Measurements from ENCODE around the gene MZT2B. TPM values are rescaled to one million over a fixed set of nuclear protein-coding genes. Genes with fewer than 3 reads are reported as not detected.
"Not testable (repeated sequence)": the region's sequence is repeated elsewhere in the genome, so short reads cannot be mapped to it uniquely, and the experiment has no call there.

Gene MZT2B
- total and polyA plus RNA-seq, 4 experiments from 2014 or later, result 184 to 207 (median 202) TPM

DNA sequence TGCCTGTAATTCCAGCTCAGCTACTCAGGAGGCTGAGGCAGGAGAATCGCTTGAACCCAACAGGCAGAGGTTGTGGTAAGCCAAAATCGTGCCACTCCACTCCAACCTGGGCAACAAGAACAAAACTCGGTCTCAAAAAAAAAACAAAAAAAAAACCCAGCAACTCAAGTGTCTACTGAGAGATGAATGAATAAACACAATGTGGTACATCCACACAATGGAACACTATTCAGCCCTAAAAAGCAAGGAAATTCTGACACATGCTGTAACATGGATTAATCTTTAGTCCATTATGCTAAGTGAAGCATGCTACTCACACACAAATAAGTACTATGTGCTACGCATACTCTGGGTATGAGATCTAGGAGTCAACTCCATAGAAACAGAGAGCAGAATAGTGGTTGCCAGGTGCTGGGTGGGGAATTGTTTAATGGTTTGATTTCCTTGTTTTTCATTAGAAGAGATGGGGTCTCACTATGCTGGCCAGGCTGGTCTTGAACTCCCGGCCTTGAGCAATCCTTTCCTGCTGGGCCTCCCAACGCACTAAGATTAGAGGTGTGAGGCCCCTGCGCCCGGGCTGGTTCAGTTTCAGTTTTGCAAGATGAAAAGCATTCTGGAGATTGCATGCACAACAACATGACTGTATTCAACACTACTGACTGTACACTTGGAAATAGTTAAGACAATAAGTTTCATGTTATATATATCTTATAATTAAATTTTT is 16.6 kb upstream of the MZT2B start:
- H3K4me1 ChIP-seq (ENCODE audit: insufficient read depth, low read length), result no peaks in the 10 kb centered on the region
- peaks cover 39% of the 10 kb centered on the region for H3K36me3 ChIP-seq (ENCODE audit: insufficient read depth, low read length)
- Mint-ChIP-seq H3K36me3 (peaks cover 42 to 61% of the 10 kb centered on the region in 2 donors), H3K9me3 (no peaks in the 10 kb centered on the region), H3K4me1 (no peaks in the 10 kb centered on the region), H3K27ac (peak overlapping the region in 1 of 7 donors; percentile 29), H3K4me3 (no peak overlapping the region), H3K27me3 (no peaks in the 10 kb centered on the region)
- H3K4me3 ChIP-seq (ENCODE audit: low read length in 2 of 2), result no peak overlapping the region
- DNase-seq, result no peak
- POLR2A ChIA-PET (ENCODE audit: partially characterized antibody), result no interaction called here
- intact Hi-C loops (cut with micrococcal nuclease), result no loop called here
- no peaks in the 10 kb centered on the region for H3K27me3 ChIP-seq (ENCODE audit: insufficient read depth, low read length)
- H3K9me3 ChIP-seq (ENCODE audit: control insufficient read depth in 1 of 2, low read length in 2 of 2), result no peaks in the 10 kb centered on the region
- CTCF ChIA-PET (ENCODE audit: partially characterized antibody), result no interaction called here
- H3K27ac ChIP-seq (ENCODE audit: low read depth, low read length), result no peak overlapping the region

- H3K27me3 ChIP-seq (ENCODE audit: insufficient read depth, low read length); intact Hi-C loops (cut with micrococcal nuclease); H3K4me3 ChIP-seq (ENCODE audit: low read length in 2 of 2); H3K4me1 ChIP-seq (ENCODE audit: insufficient read depth, low read length); H3K9me3 Mint-ChIP-seq; DNase-seq; H3K4me1 Mint-ChIP-seq; POLR2A ChIA-PET (ENCODE audit: partially characterized antibody); CTCF ChIA-PET (ENCODE audit: partially characterized antibody); H3K4me3 Mint-ChIP-seq; H3K9me3 ChIP-seq (ENCODE audit: control insufficient read depth in 1 of 2, low read length in 2 of 2); H3K27ac ChIP-seq (ENCODE audit: low read depth, low read length); H3K27ac Mint-ChIP-seq; H3K27me3 Mint-ChIP-seq: not testable (repeated sequence)
- peaks cover 46 to 59% of the 10 kb centered on the region in 2 donors for H3K36me3 Mint-ChIP-seq
- peaks cover 39% of the 10 kb centered on the region for H3K36me3 ChIP-seq (ENCODE audit: insufficient read depth, low read length)
Measured at GRCh38 chr2:130166611-130167010, 15.5 kb upstream of the MZT2B start.

GRCh38 chr2:130169163-130169562 is 12.9 kb upstream of the MZT2B start:
- peaks cover 39% of the 10 kb centered on the region for H3K36me3 ChIP-seq (ENCODE audit: insufficient read depth, low read length)
- H3K4me1 Mint-ChIP-seq; H3K4me3 ChIP-seq (ENCODE audit: low read length in 2 of 2); H3K27ac ChIP-seq (ENCODE audit: low read depth, low read length); H3K27ac Mint-ChIP-seq; H3K9me3 Mint-ChIP-seq; H3K9me3 ChIP-seq (ENCODE audit: control insufficient read depth in 1 of 2, low read length in 2 of 2); intact Hi-C loops (cut with micrococcal nuclease); POLR2A ChIA-PET (ENCODE audit: partially characterized antibody); CTCF ChIA-PET (ENCODE audit: partially characterized antibody); H3K27me3 Mint-ChIP-seq; DNase-seq; H3K27me3 ChIP-seq (ENCODE audit: insufficient read depth, low read length); H3K4me1 ChIP-seq (ENCODE audit: insufficient read depth, low read length); H3K4me3 Mint-ChIP-seq: not testable (repeated sequence)
- peaks cover 46 to 63% of the 10 kb centered on the region in 2 donors for H3K36me3 Mint-ChIP-seq

GRCh38 chr2:130169896-130170295 is 12.2 kb upstream of the MZT2B start:
- POLR2A ChIA-PET (ENCODE audit: partially characterized antibody), result interaction anchor here (1.1 kb wide), 1 partner anchor 11 kb away, joined by 3 read pairs; no protein-coding TSS in a partner anchor
- Mint-ChIP-seq H3K4me3 (no peak overlapping the region), H3K9me3 (no peaks in the 10 kb centered on the region), H3K4me1 (no peaks in the 10 kb centered on the region), H3K27ac (no peak overlapping the region), H3K36me3 (peaks cover 42 to 64% of the 10 kb centered on the region in 2 donors), H3K27me3 (no peaks in the 10 kb centered on the region)
- H3K36me3 ChIP-seq (ENCODE audit: insufficient read depth, low read length), result peaks cover 39% of the 10 kb centered on the region
- DNase-seq, result no peak
- no peaks in the 10 kb centered on the region for H3K27me3 ChIP-seq (ENCODE audit: insufficient read depth, low read length)
- no peaks in the 10 kb centered on the region for H3K9me3 ChIP-seq (ENCODE audit: control insufficient read depth in 1 of 2, low read length in 2 of 2)
- CTCF ChIA-PET (ENCODE audit: partially characterized antibody), result no interaction called here
- intact Hi-C loops (cut with micrococcal nuclease), result no loop called here
- H3K4me3 ChIP-seq (ENCODE audit: low read length in 2 of 2), result no peak overlapping the region
- no peak overlapping the region for H3K27ac ChIP-seq (ENCODE audit: low read depth, low read length)
- no peaks in the 10 kb centered on the region for H3K4me1 ChIP-seq (ENCODE audit: insufficient read depth, low read length)

- H3K9me3 ChIP-seq (ENCODE audit: control insufficient read depth in 1 of 2, low read length in 2 of 2); POLR2A ChIA-PET (ENCODE audit: partially characterized antibody); H3K9me3 Mint-ChIP-seq; H3K4me1 ChIP-seq (ENCODE audit: insufficient read depth, low read length); H3K27ac ChIP-seq (ENCODE audit: low read depth, low read length); H3K27ac Mint-ChIP-seq; intact Hi-C loops (cut with micrococcal nuclease); DNase-seq; CTCF ChIA-PET (ENCODE audit: partially characterized antibody); H3K27me3 Mint-ChIP-seq; H3K27me3 ChIP-seq (ENCODE audit: insufficient read depth, low read length); H3K4me3 ChIP-seq (ENCODE audit: low read length in 2 of 2): not testable (repeated sequence)
- peaks cover 29 to 51% of the 10 kb centered on the region in 2 donors for H3K36me3 Mint-ChIP-seq
- H3K4me1 Mint-ChIP-seq, result peaks cover 5 to 11% (median 10%) of the 10 kb centered on the region in 4 donors
- peak overlapping the region in 1 of 8 donors; percentile 15 for H3K4me3 Mint-ChIP-seq
- H3K36me3 ChIP-seq (ENCODE audit: insufficient read depth, low read length), result peaks cover 20% of the 10 kb centered on the region
Measured at GRCh38 chr2:130174866-130175265, 7.2 kb upstream of the MZT2B start.

DNA sequence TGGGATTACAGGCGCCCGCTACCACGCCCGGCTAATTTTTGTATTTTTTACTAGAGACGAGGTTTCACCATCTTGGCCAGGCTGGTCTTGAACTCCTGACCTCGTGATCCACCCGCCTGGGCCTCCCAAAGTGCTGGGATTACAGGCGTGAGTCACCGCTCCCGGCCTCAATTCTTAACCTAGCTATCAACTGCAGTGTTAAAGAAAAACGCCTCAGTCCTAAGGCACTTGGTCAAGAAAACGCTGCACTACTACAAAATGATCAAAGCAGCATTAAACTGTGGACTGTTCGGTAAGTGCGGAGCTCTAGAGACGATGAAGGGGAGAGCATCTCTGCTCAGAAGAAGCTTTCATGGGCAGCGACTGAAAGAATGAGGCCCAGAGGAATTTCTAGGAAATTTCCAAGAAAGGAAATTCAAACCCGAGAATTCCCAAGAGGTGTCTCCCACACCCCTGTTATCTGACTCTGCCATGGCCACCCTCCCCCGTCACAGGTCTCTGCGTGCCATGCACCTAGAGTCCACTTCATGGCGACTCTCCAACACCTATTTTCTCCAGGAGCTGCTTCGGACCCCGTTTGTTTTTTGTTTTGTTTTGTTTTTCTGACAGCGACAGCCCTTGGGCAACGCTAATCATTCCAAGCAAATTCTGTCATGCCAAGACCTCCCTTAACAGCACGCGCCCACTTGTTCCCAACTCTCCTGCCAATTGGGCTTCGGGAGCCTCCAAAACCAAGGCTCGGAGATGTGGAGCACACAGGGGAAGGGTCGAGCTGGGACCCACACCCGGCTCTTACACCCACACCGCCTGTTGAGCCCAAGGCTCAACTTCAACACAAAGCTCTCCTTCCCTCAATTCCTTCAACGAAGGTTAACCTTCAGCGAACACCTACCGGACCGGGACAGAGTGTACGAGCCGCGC is 1.4 kb upstream of the MZT2B start:
- Mint-ChIP-seq H3K4me1 (peaks cover 9 to 45% (median 25%) of the 10 kb centered on the region in 4 donors), H3K36me3 (peaks cover 5 to 14% of the 10 kb centered on the region in 2 donors), H3K27ac (peak overlapping the region; percentile 94 to 98 (median 96)), H3K4me3 (peak overlapping the region; percentile 90 to 97 (median 91))
- Histone ChIP-seq H3K4me1 (ENCODE audit: insufficient read depth, low read length) (peaks cover 28% of the 10 kb centered on the region), H3K4me3 (ENCODE audit: low read length in 2 of 2) (peak overlapping the region; percentile 73 to 97), H3K27ac (ENCODE audit: low read depth, low read length) (peak overlapping the region; percentile 90)
- not testable (repeated sequence) for H3K27me3 ChIP-seq (ENCODE audit: insufficient read depth, low read length); H3K9me3 Mint-ChIP-seq; DNase-seq; H3K27me3 Mint-ChIP-seq; H3K9me3 ChIP-seq (ENCODE audit: control insufficient read depth in 1 of 2, low read length in 2 of 2); H3K36me3 ChIP-seq (ENCODE audit: insufficient read depth, low read length)
- intact Hi-C loops (cut with micrococcal nuclease), result loop anchor here (1.0 to 5.0 kb wide), 6 partner anchors 36 to 1312 kb away; partner anchors contain the start of genes CCDC74B, IMP4, MZT2A and PLEKHB2
- CTCF ChIA-PET (ENCODE audit: partially characterized antibody), result interaction anchor here (0.8 to 2.4 kb wide), 8 partner anchors 150 to 1312 kb away, joined by 3 to 32 read pairs (median 3); partner anchors contain the start of genes IMP4 and MZT2A
- POLR2A ChIA-PET (ENCODE audit: partially characterized antibody), result interaction anchor here (0.9 to 5.1 kb wide), 7 partner anchors 10 to 1313 kb away, joined by 3 to 98 read pairs (median 4); partner anchors contain the start of gene IMP4

Measured in CD4-positive, alpha-beta memory T cell (primary cell).